Neural progenitor cell (in vitro differentiated cells): ENCODE data around the gene NXPE4. TPM values are rescaled to one million over a fixed set of nuclear protein-coding genes. Genes with fewer than 3 reads are reported as not detected.
"Not testable (repeated sequence)": the region's sequence is repeated elsewhere in the genome, so short reads cannot be mapped to it uniquely, and the experiment has no call there.

Experiments used
- DNase-seq: peaks from one replicate; pipeline ENCODE4 v3.0.0-alpha.2; 2016; ENCODE audit warnings: low spot score
- H2AFZ ChIP-seq: fragments of 200-600 bp; sonication (generic); replicated peaks from 2 replicates; pipeline ENCODE4 v1.6.1; 2016; ENCODE audit warnings: antibody characterized with exemption
- H3F3A ChIP-seq: fragments of 200-600 bp; sonication (generic); 2 replicates; pipeline ENCODE4 v1.6.1; 2016; ENCODE audit warnings: antibody characterized with exemption, low read depth
- H3K27ac ChIP-seq: fragments of 200-600 bp; sonication (generic); 2 replicates; pipeline ENCODE4 v1.5.1; 2016; ENCODE audit warnings: mild to moderate bottlenecking
- H3K27me3 ChIP-seq: fragments of 200-600 bp; sonication (generic); 2 replicates; pipeline ENCODE4 v1.6.1; 2016; ENCODE audit warnings: mild to moderate bottlenecking, moderate library complexity
- H3K36me3 ChIP-seq: fragments of 200-600 bp; sonication (generic); 2 replicates; pipeline ENCODE4 v1.5.1; 2016
- H3K4me1 ChIP-seq: fragments of 200-600 bp; sonication (generic); 2 replicates; pipeline ENCODE4 v1.6.1; 2016; ENCODE audit warnings: mixed run types
- H3K4me2 ChIP-seq: fragments of 200-600 bp; sonication (generic); 2 replicates; pipeline ENCODE4 v1.6.1; 2016
- H3K4me3 ChIP-seq: fragments of 200-600 bp; sonication (generic); 2 replicates; pipeline ENCODE4 v1.5.1; 2016
- H3K79me2 ChIP-seq: fragments of 200-600 bp; sonication (generic); 2 replicates; pipeline ENCODE4 v1.6.1; 2016; ENCODE audit warnings: low read depth
- H3K9ac ChIP-seq: fragments of 200-600 bp; sonication (generic); 2 replicates; pipeline ENCODE4 v1.6.1; 2016
- H3K9me3 ChIP-seq: fragments of 200-600 bp; sonication (generic); 2 replicates; pipeline ENCODE4 v1.5.1; 2016; ENCODE audit warnings: low read depth
- H4K20me1 ChIP-seq: fragments of 200-600 bp; sonication (generic); 2 replicates; pipeline ENCODE4 v1.6.1; 2016; ENCODE audit warnings: low read depth
- H3K27ac Mint-ChIP-seq: 3 replicates; pipeline ENCODE4 v1.8.0; 2021; ENCODE audit warnings: mixed read lengths
- H3K27me3 Mint-ChIP-seq: 2 replicates; pipeline ENCODE4 v1.8.0; 2022; ENCODE audit warnings: low read depth, mild to moderate bottlenecking, inconsistent platforms, moderate library complexity, mixed read lengths; ENCODE audit not compliant: insufficient read depth
- H3K36me3 Mint-ChIP-seq: 3 replicates; pipeline ENCODE4 v1.8.0; 2021; ENCODE audit warnings: mixed read lengths
- H3K4me1 Mint-ChIP-seq: 3 replicates; pipeline ENCODE4 v1.8.0; 2021; ENCODE audit warnings: mixed read lengths
- H3K4me3 Mint-ChIP-seq: 3 replicates; pipeline ENCODE4 v1.8.0; 2021; ENCODE audit warnings: mild to moderate bottlenecking, moderate library complexity, mixed read lengths
- H3K9me3 Mint-ChIP-seq: 3 replicates; pipeline ENCODE4 v1.8.0; 2020; ENCODE audit warnings: mixed read lengths
- CTCF ChIP-seq: fragments of 200-600 bp; sonication (generic); IDR thresholded peaks from 2 replicates; pipeline ENCODE4 v1.5.1; 2017; ENCODE audit warnings: antibody characterized with exemption, mild to moderate bottlenecking
- EZH2 ChIP-seq: fragments of 200-600 bp; sonication (generic); IDR thresholded peaks from 2 replicates; pipeline ENCODE4 v1.6.1; 2017; ENCODE audit warnings: antibody characterized with exemption, mild to moderate bottlenecking, moderate library complexity
- EZH2phosphoT487 ChIP-seq: fragments of 200-600 bp; sonication (generic); IDR thresholded peaks from 2 replicates; pipeline ENCODE4 v1.6.1; 2017; ENCODE audit warnings: antibody characterized with exemption
- total RNA-seq: library from RNA; depleted of rRNA; stranded (reverse); fragments of >200 nt; gene quantifications from 2 replicates; pipeline ENCODE4 v1.2.3, GENCODE V29; 2015; ENCODE audit warnings: low replicate concordance

Gene NXPE4
- total RNA-seq, 1 donor from 2014 or later = not detected

GRCh38 chr11:114604886-114605285 is 9.3 kb upstream of the NXPE4 start:
- H3K4me3 ChIP-seq = no peak overlapping the region
- no peak overlapping the region for H3K9ac ChIP-seq
- peaks cover 64% of the 10 kb centered on the region for H3F3A ChIP-seq
- H3K79me2 ChIP-seq = no peaks in the 10 kb centered on the region
- H3K36me3 ChIP-seq = no peaks in the 10 kb centered on the region
- no peaks in the 10 kb centered on the region for H3K4me1 ChIP-seq
- H3K9me3 Mint-ChIP-seq = peaks cover 16% of the 10 kb centered on the region
- TF ChIP-seq EZH2 = no peak
- TF ChIP-seq CTCF = no peak
- no peak for TF ChIP-seq EZH2phosphoT487
- H3K27ac Mint-ChIP-seq = no peak overlapping the region
- H3K36me3 Mint-ChIP-seq = no peaks in the 10 kb centered on the region
- DNase-seq = no peak
- H3K9me3 ChIP-seq = peaks cover 2% of the 10 kb centered on the region
- H3K27me3 Mint-ChIP-seq = peaks cover 2% of the 10 kb centered on the region
- no peaks in the 10 kb centered on the region for H3K4me1 Mint-ChIP-seq
- H3K27ac ChIP-seq = no peak overlapping the region
- H3K4me2 ChIP-seq = no peak overlapping the region
- no peak overlapping the region for H3K4me3 Mint-ChIP-seq
- no peak overlapping the region for H2AFZ ChIP-seq
- no peaks in the 10 kb centered on the region for H4K20me1 ChIP-seq
- no peaks in the 10 kb centered on the region for H3K27me3 ChIP-seq

- Histone ChIP-seq H3K4me1 (no peaks in the 10 kb centered on the region), H3K27ac (no peak overlapping the region), H3K9ac (no peak overlapping the region), H3K27me3 (no peaks in the 10 kb centered on the region), H3F3A (peaks cover 58% of the 10 kb centered on the region), H3K36me3 (no peaks in the 10 kb centered on the region), H3K79me2 (no peaks in the 10 kb centered on the region), H3K4me3 (no peak overlapping the region), H4K20me1 (no peaks in the 10 kb centered on the region), H3K4me2 (no peak overlapping the region), H3K9me3 (no peaks in the 10 kb centered on the region), H2AFZ (no peak overlapping the region)
- H3K27me3 Mint-ChIP-seq = peaks cover 4% of the 10 kb centered on the region
- peaks cover 15% of the 10 kb centered on the region for H3K9me3 Mint-ChIP-seq
- no peak overlapping the region for H3K27ac Mint-ChIP-seq
- no peak for TF ChIP-seq EZH2
- TF ChIP-seq CTCF = no peak
- no peak for TF ChIP-seq EZH2phosphoT487
- H3K36me3 Mint-ChIP-seq = no peaks in the 10 kb centered on the region
- H3K4me3 Mint-ChIP-seq = no peak overlapping the region
- DNase-seq = no peak
- H3K4me1 Mint-ChIP-seq = no peaks in the 10 kb centered on the region
Measured at GRCh38 chr11:114604179-114604813, 8.7 kb upstream of the NXPE4 start.

- H3K27ac ChIP-seq, H3K4me1 Mint-ChIP-seq, H3K36me3 Mint-ChIP-seq, H3K4me1 ChIP-seq, H3K27me3 ChIP-seq, H2AFZ ChIP-seq, H3K79me2 ChIP-seq, H4K20me1 ChIP-seq, H3K4me3 ChIP-seq, H3K9me3 ChIP-seq, H3K4me2 ChIP-seq, H3K27ac Mint-ChIP-seq, H3K9ac ChIP-seq, H3K36me3 ChIP-seq, DNase-seq, H3K27me3 Mint-ChIP-seq, H3K4me3 Mint-ChIP-seq: not testable (repeated sequence)
- H3F3A ChIP-seq = peaks cover 47% of the 10 kb centered on the region
- H3K9me3 Mint-ChIP-seq = peaks cover 15% of the 10 kb centered on the region
Measured at GRCh38 chr11:114603151-114603550, 7.6 kb upstream of the NXPE4 start.

GRCh38 chr11:114598461-114598860 is 2.9 kb upstream of the NXPE4 start:
- H3K27ac ChIP-seq = no peak overlapping the region
- H3K4me3 ChIP-seq = no peak overlapping the region
- Mint-ChIP-seq H3K36me3 (no peaks in the 10 kb centered on the region), H3K27ac (no peak overlapping the region), H3K4me1 (no peaks in the 10 kb centered on the region), H3K4me3 (no peak overlapping the region), H3K27me3 (peaks cover 2% of the 10 kb centered on the region), H3K9me3 (peaks cover 2% of the 10 kb centered on the region)
- no peaks in the 10 kb centered on the region for H3K4me1 ChIP-seq
- no peaks in the 10 kb centered on the region for H3K27me3 ChIP-seq
- no peaks in the 10 kb centered on the region for H3K9me3 ChIP-seq
- no peak for TF ChIP-seq CTCF
- TF ChIP-seq EZH2phosphoT487 = no peak
- no peak for TF ChIP-seq EZH2
- H4K20me1 ChIP-seq = no peaks in the 10 kb centered on the region
- H3K36me3 ChIP-seq = no peaks in the 10 kb centered on the region
- H3K9ac ChIP-seq = no peak overlapping the region
- no peak for DNase-seq
- no peaks in the 10 kb centered on the region for H3K79me2 ChIP-seq
- H3K4me2 ChIP-seq = no peak overlapping the region
- H2AFZ ChIP-seq = no peak overlapping the region
- H3F3A ChIP-seq = peaks cover 16% of the 10 kb centered on the region
